ENCODE results near the gene L3MBTL4. TPM values are rescaled to one million over a fixed set of nuclear protein-coding genes. Genes with fewer than 3 reads are reported as not detected.
A peak's percentile ranks its signal among the peaks of the same experiment; 100 is the strongest.

The L3MBTL4 gene
- total and polyA plus RNA-seq, 10 of the 15 experiments (the other 5 are each of a cell fraction or from before 2014, with no cell fraction given) = 1.3 to 8.7 (median 3.8) TPM

DNA sequence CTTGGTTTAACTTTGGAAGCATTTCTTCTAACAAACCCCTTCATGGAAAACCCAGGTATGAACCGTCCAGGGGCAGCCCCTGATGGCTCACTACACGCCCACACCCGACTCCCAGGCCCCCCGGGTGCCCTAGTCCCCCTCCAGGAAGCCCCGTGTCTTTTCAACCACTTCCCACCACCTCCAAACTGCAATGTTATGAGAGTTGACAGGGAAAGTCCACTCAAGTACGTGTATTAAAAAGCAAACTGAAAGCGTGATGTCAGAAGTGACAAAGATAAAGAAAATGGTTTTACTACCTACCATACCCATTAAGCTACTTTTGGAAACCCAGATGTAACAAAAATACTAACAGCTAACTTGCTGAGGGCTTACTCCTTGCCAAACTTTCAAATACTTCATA is 51.5 kb downstream of the L3MBTL4 start (continued):
- TF ChIP-seq SKIL (IDR thresholded peaks at IDR 0.05; ENCODE audit: low read depth, poor library complexity, severe bottlenecking) = peak; percentile 62
- TF ChIP-seq EGR1 (IDR thresholded peaks at IDR 0.05; ENCODE audit: borderline replicate concordance in 1 of 2, low read depth in 2 of 2, low read length in 2 of 2) = peak in 1 of 2 experiments; percentile 75; a peak in 2 of 3 replicates
- TF ChIP-seq NBN (IDR thresholded peaks at IDR 0.05) = peak; percentile 44; the same call in 1 of the 2 replicates
- no peak for TF ChIP-seq POLR2AphosphoS5 (IDR thresholded peaks at IDR 0.05; ENCODE audit: low read length)
- TF ChIP-seq CREB1 (IDR thresholded peaks at IDR 0.05; ENCODE audit: low read depth) = peak; percentile 84
- peak; percentile 32 for TF ChIP-seq SP1 (IDR thresholded peaks at IDR 0.05; ENCODE audit: low read depth, low read length)
- TF ChIP-seq BCL11A (IDR thresholded peaks at IDR 0.05; ENCODE audit: low read depth, low read length) = peak; percentile 77
- no peak for TF ChIP-seq RCOR1 (conservative IDR thresholded peaks at IDR 0.05; ENCODE audit: low read depth, low read length)
- TF ChIP-seq FOXM1 (IDR thresholded peaks at IDR 0.05; ENCODE audit: low read depth, low read length) = peak; percentile 79; the same call in 1 of the 2 replicates
- no peak for TF ChIP-seq EZH2 (IDR thresholded peaks at IDR 0.05; ENCODE audit: borderline replicate concordance, control insufficient read depth, low read depth, low read length)
- TF ChIP-seq SPI1 (IDR thresholded peaks at IDR 0.05; ENCODE audit: borderline replicate concordance, insufficient read depth, low read depth, low read length) = peak; percentile 44; the same call in 1 of the 2 replicates
- 0 out of 2 replicates have a peak, but pooled peaks have one; percentile 32 for TF ChIP-seq MXI1 (IDR thresholded peaks at IDR 0.05; ENCODE audit: low read depth, low read length)
- TF ChIP-seq, protein P1, sequence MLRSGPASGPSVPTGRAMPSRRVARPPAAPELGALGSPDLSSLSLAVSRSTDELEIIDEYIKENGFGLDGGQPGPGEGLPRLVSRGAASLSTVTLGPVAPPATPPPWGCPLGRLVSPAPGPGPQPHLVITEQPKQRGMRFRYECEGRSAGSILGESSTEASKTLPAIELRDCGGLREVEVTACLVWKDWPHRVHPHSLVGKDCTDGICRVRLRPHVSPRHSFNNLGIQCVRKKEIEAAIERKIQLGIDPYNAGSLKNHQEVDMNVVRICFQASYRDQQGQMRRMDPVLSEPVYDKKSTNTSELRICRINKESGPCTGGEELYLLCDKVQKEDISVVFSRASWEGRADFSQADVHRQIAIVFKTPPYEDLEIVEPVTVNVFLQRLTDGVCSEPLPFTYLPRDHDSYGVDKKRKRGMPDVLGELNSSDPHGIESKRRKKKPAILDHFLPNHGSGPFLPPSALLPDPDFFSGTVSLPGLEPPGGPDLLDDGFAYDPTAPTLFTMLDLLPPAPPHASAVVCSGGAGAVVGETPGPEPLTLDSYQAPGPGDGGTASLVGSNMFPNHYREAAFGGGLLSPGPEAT (IDR thresholded peaks at IDR 0.05; ENCODE audit: low read depth) = peak; percentile 84
- peak; percentile 71 for TF ChIP-seq BCL3 (IDR thresholded peaks at IDR 0.05; ENCODE audit: borderline replicate concordance, insufficient read depth, low read depth, low read length, poor library complexity, severe bottlenecking)
- no peak for TF ChIP-seq ZNF622 (IDR thresholded peaks at IDR 0.05)
- TF ChIP-seq FOXK2 (IDR thresholded peaks at IDR 0.05) = no peak
- TF ChIP-seq SMC3 (IDR thresholded peaks at IDR 0.05; ENCODE audit: borderline replicate concordance, low read length) = peak; percentile 11; the same call in 1 of the 2 replicates
- TF ChIP-seq TCF7 (IDR thresholded peaks at IDR 0.05; ENCODE audit: borderline replicate concordance) = 0 out of 2 replicates have a peak, but pooled peaks have one; percentile 56
- TF ChIP-seq KDM1A (IDR thresholded peaks at IDR 0.05; ENCODE audit: borderline replicate concordance) = no peak
- no peak for TF ChIP-seq PAX8 (IDR thresholded peaks at IDR 0.05)
- peak; percentile 44; the same call in 1 of the 2 replicates for TF ChIP-seq PML (IDR thresholded peaks at IDR 0.05; ENCODE audit: low read length)
- no peak for TF ChIP-seq ZSCAN29 (IDR thresholded peaks at IDR 0.05)
- TF ChIP-seq JUNB (IDR thresholded peaks at IDR 0.05) = peak; percentile 88
- TF ChIP-seq ETV6 (conservative IDR thresholded peaks at IDR 0.05 in 1 of 2, IDR thresholded peaks at IDR 0.05 in 1 of 2; ENCODE audit: borderline replicate concordance in 1 of 2, low read depth in 1 of 2) = peak in 1 of 2 experiments; percentile 67; a peak in 1 of 4 replicates
- TF ChIP-seq NR2C1 (IDR thresholded peaks at IDR 0.05) = no peak
- TF ChIP-seq EP300 (IDR thresholded peaks at IDR 0.05; ENCODE audit: borderline replicate concordance in 1 of 2, control insufficient read depth in 1 of 2, low read depth in 2 of 2, low read length in 2 of 2) = peak; percentile 59 to 70; a peak in 2 of 4 replicates
- peak; percentile 59 for TF ChIP-seq RELA (IDR thresholded peaks at IDR 0.05; ENCODE audit: borderline replicate concordance, partially characterized antibody)
- no peak for TF ChIP-seq CBX3 (IDR thresholded peaks at IDR 0.05; ENCODE audit: borderline replicate concordance, low read depth)
